GM19328 (cell line): ENCODE results near the gene CFAP100.
A peak's percentile ranks its signal among the peaks of the same experiment; 100 is the strongest.

Experiments used
- ATAC-seq: cut with Tn5 transposase; IDR thresholded peaks from one replicate; pipeline ENCODE4 v1.9.1; 2021; ENCODE audit warnings: mild to moderate bottlenecking, moderate library complexity; ENCODE audit not compliant: unreplicated experiment

CFAP100 gene

DNA sequence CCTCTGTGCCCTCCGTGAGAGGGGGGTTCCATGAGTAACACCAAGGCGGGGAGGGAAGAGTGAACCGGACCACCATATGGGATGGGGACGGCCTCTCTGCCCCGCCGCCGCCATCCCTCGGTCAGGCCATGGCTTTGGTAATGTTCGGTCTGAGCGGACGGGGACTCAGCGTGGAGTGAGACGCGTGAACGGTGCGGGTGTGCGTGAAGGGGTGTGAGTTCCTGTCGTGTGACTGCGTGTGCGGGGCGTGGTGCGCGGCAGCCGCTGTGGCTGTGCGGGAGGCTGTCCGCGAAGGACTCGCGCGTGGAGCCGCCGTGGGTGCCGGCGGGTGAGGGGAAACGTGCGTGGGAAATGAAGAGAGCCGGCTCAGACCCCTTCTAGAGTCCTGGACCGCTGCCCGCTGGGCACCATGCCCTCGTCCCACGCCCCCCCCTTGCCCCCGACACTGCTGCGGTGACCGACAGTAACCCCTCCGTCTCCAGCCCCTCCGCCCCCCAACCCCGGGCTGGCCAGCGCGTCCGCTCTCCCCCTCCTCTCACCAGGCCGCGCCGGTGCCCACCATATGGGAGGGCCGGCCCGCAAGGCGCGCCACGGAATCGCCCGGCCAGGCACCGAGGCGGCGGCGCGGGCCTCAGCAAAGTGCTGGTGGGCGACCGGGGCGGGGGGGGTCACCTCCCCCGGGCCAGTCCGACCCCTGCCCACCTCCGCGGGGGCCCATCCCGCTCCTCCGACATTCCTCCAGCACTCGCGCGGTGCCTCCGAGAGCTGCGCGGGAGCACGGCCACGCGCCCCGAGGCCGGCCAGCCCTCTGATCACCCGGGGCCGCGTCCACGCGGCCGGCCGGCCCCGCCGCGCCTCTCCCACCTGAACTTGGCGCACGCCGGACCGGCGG is 38.1 kb upstream of the CFAP100 start:
- ATAC-seq = peak; percentile 17

DNA sequence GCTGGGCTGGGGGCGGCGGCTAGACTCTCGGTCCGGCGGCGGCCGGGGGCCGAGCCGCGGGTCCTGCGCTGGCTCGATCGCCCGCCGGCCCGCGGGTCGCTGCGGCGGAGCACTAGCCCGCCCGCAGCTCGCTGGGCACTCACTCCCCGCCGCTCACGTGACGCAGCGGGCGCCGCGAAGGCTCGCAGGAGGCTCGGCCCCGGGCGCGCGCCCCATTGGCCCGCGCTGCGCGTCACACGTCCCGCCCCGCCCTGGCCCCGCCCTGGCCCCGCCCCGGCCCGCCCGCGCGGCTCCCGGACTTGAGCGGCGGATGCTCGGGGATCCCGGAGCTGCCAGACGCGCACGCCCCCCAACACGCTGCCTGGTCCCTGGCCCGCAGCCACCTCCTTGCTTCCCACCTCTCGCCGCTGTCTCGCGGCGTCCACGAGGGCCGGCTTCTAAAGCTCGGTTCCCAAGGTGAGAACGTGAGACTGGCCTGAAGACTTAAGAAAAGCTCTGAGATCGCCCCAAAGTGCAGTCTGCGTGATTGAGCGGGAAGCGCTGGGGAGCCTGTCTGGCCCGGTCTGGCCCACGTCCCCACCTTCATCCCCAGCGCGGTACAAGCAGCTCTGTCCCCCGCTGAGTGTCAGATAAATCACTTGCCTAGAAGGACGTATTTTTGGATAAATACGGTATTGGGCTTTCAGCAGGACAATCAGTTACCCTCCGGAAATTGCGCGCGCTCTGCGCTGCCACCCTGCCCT is 37.2 kb upstream of the CFAP100 start, which contains the start of gene KLF15:
Gene KLF15, minus strand, starts transcription at position 114 of the 743 bp plus-strand sequence. CDS start 4,486 bp downstream, outside the sequence.
- peak; percentile 86 for ATAC-seq

DNA sequence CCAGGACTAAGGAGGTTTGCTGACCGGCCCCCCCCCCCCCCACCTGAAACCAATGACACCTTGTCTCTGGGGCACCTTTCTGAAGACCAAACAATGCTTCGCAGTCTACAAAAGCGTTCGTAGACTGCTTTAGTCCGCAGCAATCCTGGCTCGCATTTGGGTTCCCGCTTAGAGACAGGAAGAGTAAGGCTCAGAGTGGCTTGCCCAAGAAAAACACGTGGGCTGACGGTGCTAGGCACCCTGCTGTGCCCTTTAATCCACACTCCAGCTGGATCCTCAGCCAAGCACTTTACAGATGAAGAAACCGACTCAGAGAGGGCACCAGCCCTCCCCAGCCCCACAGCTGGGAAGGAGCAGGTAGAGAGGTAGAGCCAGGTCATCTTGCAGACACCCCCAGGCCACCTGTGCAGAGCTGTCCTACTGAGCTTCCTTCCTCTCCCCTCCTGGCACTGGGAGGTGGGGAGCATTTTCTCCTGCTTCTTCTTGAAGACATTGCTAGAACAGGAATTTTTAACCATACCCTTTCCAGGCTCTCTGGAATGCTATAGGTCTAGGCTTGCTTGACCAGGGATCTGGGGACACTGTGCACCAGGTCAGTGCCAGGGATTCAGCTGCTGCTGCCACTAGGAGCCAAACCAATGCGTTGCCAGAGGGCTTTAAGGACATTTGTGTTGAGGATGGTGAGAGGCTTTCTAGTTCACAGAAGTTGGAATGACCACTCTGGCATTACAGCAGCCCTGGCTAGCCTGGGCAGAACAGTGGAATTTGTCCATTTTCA is 36.5 kb upstream of the CFAP100 start:
- no peak for ATAC-seq

DNA sequence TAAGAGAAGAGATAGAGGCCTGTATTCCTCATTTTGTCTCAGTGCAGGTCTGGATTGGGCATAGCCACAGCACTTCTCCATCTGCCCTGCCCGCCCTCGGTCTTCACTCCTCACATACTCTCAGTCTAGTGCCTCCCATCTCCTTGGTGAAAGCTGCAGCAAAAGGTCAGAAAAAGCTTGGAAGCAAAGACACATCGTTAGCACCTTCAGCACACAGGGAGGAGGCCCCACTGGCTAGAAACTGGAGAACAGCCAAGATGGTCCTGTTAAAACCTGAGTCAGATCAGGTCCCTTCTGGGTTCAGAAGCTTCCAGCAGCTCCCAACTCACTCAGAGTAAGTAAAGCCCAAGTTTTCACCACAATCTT is 35.9 kb upstream of the CFAP100 start:
- no peak for ATAC-seq

DNA sequence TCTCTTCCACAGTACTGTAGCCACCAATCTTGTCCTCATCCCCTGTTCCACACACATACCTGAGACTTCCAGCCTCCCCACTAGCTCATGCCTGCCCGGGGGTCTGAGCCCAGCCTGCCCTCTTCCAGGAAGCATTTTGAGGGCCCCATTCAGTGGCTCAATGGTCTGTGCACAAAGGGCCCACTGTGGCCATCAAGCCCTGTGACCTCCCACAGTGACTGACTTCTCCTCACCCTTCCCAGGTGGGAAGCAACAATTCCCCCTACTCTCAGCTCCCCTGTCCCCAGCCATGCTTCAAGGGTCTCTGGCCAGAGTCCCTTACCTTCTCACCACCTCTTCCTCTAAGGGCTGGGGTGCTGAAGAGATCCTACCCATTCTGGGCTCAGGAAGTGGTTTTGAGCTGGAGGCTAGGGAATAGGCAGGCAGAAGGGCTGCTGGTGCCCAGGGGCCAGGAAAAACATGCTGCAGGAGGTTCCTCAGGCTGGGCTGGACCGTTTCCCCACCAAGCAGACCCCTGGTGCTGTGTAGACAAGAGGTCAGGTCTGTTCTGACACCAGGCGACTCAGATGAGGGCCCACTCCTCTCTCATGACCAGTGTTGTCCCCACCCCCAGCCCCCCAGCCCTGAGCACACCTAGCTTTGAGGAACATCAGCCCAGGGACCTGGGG is 34.5 kb upstream of the CFAP100 start:
- no peak for ATAC-seq

DNA sequence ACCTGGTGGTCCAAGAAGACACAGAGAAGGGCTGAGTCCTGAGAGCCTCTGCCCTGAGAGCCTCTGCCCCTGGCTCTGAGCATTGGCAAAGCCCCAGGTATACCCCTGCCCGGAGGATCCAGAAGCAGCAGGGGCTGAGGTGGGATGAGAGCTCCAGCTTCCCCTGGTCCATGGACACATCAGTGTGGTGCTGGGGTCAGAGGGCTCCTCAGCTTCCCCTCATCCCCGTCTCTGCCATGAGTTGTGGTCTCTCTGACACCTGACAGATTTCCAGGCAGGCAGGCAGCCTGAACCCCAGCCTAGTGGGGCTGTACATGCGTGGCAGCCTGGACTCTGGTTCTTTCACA is 34.0 kb upstream of the CFAP100 start:
- no peak for ATAC-seq

DNA sequence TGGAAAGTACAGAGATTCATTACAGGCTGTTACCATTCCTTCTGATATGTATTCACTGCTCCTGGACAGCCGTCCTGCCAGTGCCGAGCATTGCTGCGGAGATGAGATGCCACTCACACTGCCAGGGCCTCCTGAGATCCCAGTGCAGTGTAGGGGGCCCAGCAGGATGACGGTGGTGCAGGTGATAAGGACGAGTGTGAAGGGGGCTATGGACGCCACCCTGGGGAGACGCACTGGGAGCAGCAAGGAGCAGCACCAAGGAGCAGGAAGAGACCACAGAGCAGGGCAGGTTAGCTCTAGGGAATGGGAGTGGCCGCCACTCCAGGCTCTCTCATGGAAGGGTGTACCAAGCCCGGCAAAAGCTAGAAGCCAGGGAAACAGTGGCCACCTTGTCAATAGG is 33.5 kb upstream of the CFAP100 start:
- no peak for ATAC-seq

DNA sequence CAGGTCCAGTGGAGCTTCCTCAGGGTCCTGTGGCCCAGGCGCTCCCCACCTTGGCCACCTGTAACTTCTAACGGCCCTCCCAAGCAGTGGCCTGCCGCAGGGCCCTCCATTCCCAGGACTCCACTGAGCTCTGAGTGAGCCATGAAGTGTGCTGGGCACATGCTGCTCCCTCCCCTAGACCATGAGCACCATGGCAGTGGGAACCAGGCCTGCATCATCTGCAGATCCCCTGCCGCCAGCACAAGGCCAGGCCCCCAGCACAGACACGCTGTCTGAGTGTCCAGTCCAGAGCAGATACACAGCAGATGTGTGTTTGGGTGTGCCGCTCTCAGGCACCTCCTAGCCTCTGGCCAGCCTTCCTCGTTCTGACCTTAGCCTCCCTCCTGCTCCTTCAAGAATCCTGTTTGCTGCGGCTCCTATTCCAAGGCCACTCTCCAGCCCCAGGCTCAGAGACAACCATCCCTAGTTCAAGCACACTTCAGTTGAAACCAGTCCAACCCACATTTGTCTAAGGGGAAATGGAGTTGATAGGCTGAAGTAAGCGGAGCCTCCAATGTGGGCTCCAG is 30.5 kb upstream of the CFAP100 start:
- no peak for ATAC-seq

DNA sequence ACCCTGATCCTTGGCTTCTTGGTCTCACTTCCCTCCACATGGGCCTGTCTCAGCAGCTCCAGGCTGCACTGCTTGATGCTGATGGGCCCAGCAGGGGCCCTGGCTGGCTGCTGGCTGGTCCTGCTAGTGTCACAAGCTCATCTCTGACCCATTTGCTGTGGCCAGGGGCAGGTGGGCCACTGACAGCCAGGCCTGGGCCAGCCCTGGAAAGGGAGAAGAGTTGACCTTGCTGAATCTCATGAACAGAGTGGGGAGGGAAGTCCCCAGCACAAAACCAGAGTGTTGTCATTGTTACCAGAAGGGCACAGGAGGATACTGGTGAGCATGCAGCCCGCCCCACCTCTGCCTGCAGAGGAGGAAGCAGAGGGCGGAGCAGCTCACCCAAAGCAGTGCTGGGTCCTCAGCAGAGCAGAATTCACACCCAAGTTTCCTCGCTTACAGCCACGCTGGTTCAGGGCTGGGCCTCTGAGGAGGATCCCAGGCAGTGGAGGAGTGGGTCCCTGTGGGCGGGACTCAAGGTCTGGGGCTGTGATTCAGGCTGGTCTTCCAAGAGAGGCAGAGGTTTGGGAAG is 29.9 kb upstream of the CFAP100 start:
- no peak for ATAC-seq

DNA sequence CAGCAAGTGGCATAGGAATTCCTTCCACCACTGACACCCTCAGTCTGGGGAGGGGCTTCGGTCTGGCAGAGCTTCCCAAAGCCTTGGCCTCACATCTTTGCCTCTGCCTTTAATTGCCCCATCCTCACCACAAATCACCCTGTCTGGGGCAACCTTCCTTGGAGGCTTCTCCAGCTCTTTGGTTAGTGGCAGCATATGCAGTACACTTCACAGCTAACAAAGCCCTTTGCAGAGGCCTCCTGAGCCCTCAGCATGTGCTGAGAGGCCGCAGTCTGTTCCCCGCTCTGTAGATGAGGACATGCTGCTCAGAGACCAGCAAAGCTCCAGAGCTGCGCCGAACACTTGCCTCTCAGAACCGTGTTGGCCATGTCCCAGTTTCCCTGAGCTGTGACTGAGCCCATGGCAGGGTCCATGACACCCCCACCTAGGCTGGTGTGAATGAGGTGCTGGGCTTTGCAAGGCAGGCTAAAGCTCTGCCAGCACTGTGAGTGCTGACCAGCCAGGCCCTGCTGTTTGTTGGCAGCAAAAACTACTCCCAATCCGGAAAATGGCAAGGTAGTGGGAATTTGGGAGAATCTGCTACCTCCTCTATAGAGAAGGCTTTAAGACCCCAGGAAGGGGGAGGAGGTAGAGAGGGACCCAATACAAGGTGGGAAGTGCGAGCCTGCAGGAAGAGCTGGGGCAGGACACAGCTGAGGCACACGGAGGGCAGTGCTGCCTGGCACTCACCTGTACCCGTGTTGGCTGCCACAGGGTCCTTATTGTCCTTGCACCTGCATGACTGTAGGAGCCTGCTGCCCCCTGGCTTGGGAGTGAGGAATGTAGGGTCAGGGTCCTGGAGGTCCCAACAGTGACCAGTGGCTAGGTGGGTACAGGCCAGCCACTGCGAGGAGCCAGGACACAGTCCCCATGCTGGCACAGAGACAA is 29.1 kb upstream of the CFAP100 start:
- no peak for ATAC-seq

DNA sequence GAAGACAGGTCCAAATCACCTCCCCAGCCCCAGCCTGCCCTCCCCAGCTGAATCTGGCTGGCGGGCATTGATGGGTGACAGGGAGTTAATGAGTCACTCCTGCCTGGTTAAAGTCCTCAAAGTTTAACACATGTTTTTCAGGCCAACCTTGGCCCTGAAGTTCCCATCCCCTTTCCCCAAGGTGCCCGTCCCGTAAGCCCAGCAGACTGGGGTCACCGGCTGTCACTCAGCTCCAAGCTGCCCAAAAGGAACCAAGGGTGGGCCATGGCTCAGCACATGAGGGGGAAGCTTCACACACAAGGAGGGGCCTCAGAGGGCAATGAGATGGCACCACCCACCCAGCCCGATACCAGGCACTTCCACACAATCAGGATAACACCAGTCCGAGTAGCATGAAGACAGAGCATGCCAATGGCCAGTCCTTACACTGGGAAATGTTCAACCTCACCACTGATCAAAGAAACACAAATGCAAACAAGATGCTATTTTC is 27.3 kb upstream of the CFAP100 start:
- no peak for ATAC-seq

DNA sequence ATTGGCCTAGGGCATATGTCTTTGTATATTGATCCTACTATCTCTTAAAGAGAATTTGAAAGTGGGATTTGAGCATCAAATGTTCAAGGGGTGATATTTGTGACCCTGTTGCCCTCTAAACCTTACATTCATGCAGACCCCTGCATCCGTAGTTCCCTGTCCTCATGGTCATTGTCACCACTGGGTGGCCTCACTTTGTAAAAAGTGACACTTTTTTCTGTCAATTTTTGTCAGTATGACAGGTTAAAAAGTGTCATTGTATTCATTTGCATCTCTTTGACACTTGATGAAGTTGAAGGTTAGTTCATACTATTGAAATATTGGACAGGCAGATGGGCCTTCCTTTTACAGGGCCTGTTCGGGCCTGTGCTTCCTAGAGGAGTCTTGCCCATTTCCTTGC is 25.2 kb upstream of the CFAP100 start:
- no peak for ATAC-seq

DNA sequence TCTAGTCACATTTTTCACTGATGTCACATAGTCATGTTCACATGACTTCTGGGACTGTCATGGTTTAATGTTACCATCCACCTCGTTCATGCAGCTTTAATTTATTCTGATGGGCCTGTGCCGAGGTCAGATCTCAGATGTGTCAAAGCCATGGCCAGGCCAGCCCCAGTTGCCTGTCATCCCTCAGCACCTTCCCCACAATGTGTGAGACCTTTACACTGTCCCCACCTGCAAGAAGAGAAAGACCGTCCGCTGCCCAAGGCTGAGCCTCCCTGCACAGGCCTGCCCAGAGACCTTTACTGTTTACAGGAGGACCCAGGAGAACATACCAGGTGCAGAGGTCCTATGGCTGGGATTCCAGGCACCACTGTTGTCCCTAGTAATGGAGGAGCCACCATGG is 24.7 kb upstream of the CFAP100 start:
- ATAC-seq = no peak

DNA sequence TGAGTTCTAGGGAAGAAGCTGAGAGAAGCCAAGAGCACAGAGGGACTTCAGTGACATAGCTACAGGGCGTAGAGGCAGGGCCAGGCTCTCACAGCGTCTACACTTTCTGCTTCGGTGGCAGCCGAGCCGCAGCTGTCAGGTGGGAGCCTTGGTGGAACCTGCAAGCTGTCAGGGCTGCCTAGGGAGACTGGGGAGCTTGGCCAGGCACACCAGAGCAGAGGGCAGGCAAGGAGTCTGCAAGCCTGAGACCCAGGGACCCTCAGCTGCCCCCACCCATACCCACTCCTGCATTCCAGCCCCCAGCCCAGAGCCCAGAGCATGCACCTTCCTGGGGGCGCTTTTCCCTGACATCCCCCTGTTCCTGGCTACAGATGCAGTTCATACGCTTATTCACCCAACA is 24.1 kb upstream of the CFAP100 start:
- ATAC-seq = no peak

DNA sequence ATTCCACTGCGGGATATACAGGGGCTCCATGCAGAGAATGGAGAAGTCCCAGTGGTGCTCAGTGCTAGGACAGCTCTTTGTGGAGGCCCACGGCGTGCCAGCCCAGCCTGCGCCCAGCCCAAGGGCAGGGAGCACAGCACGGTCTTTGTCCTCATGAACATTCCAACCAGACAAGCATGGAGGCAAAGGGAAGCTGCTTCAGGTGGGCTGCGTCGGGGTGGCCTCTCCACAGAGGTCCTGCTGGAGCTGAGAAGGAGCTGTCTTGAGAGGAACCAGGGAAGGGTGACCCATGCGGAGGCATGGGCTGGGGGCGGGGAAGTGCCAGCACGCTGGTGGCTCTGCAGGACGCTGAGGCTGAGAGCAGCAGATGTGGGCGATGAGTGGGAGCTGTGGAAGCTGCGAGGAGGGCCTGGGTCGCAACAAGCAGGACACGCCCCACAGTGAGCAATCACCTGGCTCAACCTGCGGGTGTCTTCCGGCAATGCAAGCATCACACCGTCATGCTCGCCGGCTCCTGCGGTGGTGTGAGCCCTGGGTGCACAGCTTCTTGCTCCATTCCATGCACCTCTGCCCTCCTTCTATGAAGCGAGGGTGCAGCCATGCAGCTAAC is 23.5 kb upstream of the CFAP100 start:
- no peak for ATAC-seq

DNA sequence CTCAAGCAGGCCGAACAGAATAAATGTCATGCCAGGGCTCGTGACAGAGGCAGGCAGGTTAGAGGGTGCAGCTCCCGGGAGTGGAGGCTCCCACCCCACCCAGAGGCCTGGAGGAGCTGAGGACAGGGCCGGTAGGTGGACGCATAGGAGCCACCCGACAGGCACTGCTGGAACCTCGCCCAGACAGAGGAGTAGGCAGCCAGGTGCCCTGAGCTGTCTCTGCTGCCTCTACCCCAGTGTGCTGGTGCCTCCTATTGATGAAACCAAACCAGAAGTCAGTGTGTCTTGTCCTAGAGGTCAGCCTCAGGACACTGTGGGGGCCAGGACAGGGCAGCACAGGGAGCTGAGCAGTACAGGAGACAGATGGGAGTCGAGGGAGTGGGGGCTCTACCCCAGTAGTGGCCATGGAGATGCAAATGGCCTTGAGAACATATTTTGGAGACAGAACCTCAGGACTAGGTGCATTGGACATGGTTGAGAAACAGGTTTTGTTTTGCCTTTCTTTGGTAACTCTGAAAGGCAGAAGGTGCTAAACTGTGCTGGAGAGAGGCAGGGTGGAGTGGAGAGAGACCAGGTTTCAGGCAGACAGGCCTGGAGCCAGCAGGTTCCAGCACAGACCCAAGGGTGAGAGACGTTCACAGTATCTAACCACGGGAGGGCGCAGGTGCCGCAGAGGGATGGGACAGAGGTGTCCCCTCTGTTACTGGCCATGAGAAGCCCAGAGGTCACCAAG is 22.1 kb upstream of the CFAP100 start:
- no peak for ATAC-seq

DNA sequence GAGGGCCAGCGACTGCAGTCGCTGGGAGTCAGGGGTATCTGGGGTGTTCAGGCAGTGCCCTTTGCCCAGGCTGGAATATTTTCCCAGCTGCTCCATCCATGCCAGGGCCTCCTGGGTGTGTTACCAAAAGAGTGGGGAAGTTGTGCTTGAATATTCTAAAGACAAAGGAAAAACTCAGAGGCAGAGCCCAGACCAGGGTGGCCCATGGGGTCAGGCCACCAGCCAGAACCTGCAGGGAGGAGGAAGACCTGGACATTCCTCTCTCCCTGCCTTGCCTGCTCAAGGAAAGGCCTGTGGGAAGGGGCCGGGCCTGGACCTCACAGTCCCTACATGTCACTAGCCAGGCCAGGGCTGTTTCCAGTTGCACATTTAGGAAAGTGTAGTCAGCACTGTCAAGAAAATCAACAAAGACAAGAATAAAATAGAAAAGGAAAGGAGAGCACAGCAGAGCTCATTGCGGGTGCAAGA is 21.5 kb upstream of the CFAP100 start:
- no peak for ATAC-seq
